HG03097 (cell line): ENCODE results near the gene U2AF1L4.

Experiments
- ATAC-seq: cut with Tn5 transposase; IDR thresholded peaks from one replicate; pipeline ENCODE4 v1.9.1; 2021; ENCODE audit not compliant: unreplicated experiment, low FRiP score

Gene U2AF1L4

DNA sequence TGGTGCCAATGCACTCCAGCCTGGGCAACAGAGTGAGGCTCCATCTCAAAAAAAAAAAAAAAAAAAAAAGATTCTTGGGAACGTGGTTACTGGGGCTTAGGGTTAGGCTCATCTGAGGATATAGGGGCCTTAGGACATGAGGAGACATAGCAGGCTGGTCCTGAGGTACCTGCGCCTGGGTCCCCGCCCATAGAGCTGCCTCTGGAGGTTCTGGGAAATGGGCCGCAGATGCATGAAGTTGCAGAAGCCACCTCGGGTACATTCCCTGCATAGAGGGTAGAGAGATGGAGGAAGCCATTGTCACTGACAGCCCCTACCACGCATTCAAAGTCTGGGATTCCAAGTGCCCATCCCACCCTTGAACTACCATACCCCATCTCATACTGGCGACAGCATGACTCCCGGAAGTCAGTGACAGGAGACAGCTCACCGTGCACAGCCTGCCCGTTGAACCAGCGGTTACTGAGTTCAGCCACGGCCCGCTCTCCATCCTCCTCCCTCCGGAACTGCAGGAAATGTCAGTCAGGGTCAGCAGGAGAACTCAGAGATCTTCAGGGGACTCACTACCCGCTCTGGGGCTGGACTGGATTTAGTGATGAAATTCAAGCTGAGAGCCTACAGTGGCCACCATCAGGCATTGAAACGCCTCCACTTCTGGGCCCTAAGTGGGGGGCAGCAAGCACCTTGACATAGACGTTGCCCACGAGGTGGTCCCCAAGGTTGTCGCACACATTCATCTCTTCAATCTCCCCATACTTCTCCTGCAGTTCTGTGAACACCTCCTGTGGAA, 1.4 kb downstream of the U2AF1L4 start:
- ATAC-seq = no peak

GRCh38 chr19:35742121-35742724, 3.0 kb downstream of the U2AF1L4 start, which contains the start of gene IGFLR1:
TSS of gene IGFLR1 (minus strand) at chr19:35742452. CDS start at chr19:35741180, 1,272 bp downstream.
- ATAC-seq = no peak

GRCh38 chr19:35741203-35741515, 4.1 kb downstream of the U2AF1L4 start:
- no peak for ATAC-seq

DNA sequence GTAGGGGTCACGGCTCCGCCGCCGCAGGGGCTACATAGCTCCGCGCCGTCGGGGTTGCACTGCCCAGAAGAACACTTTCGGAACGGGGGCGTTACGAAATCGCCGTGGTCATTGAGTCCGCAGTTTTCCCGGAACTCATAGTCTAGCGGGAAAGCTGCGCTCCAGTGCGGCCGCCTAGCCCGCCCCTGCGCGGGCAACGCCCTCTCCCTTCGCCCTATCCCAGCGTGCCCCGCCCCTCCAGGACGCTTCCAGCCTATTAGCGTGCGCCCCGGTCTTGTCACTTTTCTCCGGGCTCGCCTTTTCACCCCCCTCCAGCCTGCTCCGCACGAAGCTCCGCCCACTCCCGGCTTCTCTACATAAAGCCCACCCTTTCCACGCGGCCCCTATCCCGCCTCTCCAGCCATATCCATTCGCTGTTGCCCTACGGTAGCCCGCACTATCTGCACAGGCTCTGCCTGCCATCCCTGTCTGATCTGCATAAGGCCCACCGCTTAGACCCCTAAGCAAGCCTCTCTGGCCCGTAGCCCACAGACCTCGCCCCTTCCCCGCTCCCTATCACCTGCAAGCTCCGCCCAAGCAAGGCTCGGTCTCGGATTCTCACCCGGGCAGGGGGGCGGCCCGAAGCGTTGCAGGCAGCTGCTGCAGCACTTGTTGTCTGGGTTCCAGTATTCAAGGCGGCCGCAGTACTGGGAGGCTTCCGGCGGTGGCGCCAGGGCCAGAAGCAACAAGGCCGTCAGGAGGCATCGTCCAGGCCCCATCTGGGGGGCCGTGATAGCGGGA, 4.6 kb downstream of the U2AF1L4 start:
- peak; percentile 53 for ATAC-seq

- no peak for ATAC-seq
Observed at GRCh38 chr19:35740108-35740422, 5.2 kb downstream of the U2AF1L4 start.

- no peak for ATAC-seq
Observed at GRCh38 chr19:35739275-35740107, 5.7 kb downstream of the U2AF1L4 start.

GRCh38 chr19:35738887-35739229, 6.4 kb downstream of the U2AF1L4 start:
- ATAC-seq = no peak

DNA sequence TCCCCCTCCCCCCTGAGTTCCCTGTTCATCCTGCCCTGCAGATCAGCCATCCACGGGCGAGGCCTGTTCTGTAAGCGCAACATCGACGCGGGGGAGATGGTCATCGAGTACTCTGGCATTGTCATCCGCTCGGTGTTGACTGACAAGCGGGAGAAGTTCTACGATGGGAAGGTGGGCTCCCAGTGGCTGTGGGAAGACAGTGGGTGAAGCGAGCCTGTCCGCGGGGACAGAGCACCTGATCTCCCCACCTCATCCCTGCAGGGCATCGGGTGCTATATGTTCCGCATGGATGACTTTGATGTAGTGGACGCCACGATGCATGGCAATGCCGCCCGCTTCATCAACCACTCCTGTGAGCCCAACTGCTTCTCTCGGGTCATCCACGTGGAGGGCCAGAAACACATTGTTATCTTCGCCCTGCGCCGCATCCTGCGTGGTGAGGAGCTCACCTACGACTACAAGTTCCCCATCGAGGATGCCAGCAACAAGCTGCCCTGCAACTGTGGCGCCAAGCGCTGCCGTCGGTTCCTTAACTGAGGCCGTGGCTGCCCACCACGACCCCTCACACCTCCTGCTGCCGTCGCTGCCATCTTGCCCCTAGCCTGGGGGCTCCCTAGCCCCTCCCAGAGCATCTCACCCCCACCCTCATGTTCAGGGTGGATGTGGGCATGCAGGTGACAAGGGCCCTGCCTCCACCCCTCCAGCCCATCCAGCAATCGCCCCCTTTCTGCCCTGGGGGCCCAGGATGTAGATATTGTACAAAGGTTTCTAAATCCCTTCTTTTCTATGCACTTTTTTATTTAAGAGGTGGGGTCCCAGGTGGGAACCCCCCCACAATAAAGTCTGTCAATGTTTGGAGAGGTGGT, 7.0 kb downstream of the U2AF1L4 start:
- ATAC-seq = no peak

DNA sequence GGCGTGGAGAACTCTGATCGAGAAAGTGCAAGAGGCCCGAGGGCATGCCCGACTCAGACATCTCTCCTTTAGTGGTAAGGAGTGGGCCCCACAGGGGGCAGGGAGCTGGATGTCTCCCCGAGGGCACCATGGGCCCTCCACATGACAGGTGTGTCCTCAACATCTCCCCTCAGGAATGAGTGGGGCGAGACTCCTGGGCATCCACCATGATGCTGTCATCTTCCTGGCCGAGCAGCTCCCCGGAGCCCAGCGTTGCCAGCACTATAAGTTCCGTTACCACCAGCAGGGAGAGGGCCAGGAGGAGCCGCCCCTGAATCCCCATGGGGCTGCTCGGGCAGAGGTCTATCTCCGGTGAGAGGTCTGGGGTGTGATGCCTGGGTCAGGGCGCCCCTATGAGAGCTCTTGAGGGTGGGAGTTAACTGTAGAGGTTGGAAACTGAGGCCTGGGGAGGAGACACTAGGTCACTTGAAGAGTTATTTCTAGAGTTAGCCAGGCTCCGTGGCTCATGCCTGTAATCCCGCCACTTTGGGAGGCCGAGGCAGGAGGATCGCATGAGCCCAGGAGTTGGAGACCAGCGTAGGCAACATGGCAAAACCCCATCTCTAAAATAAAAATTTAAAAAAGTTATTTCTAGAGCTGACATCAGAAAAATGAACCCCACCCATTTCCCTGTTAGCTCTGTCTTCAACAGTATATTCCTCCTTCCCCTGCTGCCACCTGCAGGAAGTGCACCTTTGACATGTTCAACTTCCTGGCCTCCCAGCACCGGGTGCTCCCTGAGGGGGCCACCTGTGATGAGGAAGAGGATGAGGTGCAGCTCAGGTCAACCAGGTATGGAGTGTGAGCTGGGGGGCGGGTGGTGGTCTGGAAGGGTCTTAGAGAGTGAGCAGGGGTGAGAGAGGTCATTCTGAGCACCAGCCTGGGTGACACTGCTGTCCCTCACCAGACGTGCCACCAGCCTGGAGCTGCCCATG, 8.0 kb downstream of the U2AF1L4 start:
- no peak for ATAC-seq

DNA sequence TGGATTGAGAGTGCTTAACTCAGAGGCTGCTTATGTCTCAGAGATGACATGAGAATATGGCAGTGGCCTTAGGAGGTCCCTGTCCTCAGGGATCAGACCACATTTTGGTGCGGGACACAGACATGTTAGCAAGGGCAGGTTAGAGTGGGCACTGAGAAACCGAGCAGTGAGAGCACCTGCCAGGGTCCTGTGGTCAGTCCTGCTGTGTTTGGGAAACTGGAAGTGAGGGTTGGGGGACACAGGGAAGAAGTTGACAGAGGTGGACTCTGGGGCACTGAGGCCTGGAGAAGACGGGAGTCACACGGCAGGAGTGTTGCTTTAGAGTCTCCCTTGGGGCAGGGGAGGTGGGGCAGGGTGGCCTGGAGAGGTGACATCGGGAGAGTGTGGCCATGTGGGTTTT, 10.3 kb downstream of the U2AF1L4 start:
- ATAC-seq = no peak

DNA sequence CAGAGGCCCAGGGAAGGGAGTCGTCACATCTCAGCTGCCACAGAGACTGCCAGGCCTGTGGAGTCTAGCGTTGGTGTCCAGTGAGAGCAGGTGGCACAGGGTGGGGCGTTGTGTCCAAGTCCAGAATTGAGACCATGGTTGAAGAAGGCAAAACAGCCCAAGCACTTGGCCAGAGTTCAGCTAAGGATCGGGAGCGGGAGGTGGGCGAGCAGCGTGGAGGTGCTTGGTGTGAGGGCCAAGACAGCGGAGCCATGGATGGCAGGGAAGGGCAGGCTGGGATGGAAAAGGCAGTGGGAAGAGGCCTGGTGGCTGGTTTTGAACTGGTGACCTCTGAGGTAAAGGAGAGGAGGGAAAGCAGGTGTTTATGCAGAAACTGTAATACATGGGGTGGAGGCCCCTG, 10.9 kb downstream of the U2AF1L4 start:
- ATAC-seq = no peak

GRCh38 chr19:35733180-35734125, 11.8 kb downstream of the U2AF1L4 start:
- no peak for ATAC-seq

DNA sequence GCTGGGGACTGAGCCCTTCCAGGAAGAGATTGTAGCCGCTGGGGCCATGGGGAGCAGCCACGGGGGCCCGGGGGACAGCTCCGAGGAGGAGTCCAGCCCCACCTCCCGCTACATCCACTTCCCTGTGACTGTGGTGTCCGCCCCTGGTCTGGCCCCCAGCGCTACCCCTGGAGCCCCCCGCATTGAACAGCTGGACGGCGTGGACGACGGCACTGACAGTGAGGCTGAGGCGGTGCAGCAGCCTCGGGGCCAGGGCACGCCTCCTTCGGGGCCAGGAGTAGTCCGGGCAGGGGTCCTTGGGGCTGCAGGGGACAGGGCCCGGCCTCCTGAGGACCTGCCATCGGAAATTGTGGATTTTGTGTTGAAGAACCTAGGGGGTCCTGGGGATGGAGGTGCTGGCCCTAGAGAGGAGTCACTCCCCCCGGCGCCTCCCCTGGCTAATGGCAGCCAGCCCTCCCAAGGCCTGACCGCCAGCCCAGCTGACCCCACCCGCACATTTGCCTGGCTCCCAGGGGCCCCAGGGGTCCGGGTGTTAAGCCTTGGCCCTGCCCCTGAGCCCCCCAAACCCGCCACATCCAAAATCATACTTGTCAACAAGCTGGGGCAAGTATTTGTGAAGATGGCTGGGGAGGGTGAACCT, 12.6 kb downstream of the U2AF1L4 start:
- ATAC-seq = no peak

- ATAC-seq = no peak
Observed at GRCh38 chr19:35731779-35732405, 13.3 kb downstream of the U2AF1L4 start.

- ATAC-seq = no peak
Observed at GRCh38 chr19:35731353-35731752, 13.9 kb downstream of the U2AF1L4 start.

GRCh38 chr19:35730326-35730725, 14.9 kb downstream of the U2AF1L4 start:
- ATAC-seq = no peak

DNA sequence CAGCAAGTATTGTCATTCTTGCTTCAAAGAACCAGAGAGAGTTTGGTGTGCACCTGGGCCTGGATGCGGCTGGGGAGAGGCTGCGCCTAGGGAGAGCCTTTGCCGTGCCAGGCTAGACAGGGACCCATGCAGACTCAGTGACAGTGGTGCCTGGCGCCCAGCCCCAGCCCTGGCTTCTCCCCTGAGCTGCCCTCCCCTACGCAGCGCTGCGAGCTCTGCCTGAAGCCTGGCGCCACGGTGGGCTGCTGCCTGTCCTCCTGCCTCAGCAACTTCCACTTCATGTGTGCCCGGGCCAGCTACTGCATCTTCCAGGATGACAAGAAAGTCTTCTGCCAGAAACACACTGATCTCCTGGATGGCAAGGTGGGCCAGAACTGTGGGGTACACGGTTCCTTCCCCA, 15.5 kb downstream of the U2AF1L4 start:
- no peak for ATAC-seq
